Measurements from ENCODE around the gene AGPAT2.
"Not testable (repeated sequence)": the region's sequence is repeated elsewhere in the genome, so short reads cannot be mapped to it uniquely, and the experiment has no call there.

AGPAT2 gene

GRCh38 chr9:136643596-136644342 lies 43.5 kb downstream of the AGPAT2 start:
- DNase-seq: no peak

DNA sequence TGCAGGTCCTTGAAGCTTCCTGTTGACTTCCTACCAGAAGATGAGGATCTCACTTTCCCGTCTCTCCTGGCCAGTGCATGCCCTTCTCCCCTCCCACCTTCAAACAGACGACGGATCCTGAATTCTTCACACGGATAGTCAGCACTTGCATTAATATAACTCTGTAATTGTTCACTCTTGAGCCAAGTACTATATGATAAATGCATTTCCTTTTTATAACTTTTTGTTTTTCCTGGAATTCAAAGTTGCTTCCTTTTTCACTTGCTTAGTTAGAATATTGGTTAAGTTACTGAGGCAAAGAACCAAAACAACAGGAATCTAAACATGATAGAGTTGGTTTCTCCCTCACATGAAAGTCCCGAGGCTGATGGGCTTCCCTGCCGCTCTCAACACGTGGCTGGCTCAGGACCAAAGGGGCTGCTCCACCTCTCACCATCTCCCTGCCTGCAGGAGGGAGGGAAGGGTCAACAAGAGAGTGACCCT lies 44.8 kb downstream of the AGPAT2 start:
- DNase-seq: no peak

- DNase-seq: no peak
Observed at GRCh38 chr9:136640171-136641111, 46.8 kb downstream of the AGPAT2 start.

- no peak for DNase-seq
Observed at GRCh38 chr9:136634904-136635303, 52.4 kb downstream of the AGPAT2 start.

DNA sequence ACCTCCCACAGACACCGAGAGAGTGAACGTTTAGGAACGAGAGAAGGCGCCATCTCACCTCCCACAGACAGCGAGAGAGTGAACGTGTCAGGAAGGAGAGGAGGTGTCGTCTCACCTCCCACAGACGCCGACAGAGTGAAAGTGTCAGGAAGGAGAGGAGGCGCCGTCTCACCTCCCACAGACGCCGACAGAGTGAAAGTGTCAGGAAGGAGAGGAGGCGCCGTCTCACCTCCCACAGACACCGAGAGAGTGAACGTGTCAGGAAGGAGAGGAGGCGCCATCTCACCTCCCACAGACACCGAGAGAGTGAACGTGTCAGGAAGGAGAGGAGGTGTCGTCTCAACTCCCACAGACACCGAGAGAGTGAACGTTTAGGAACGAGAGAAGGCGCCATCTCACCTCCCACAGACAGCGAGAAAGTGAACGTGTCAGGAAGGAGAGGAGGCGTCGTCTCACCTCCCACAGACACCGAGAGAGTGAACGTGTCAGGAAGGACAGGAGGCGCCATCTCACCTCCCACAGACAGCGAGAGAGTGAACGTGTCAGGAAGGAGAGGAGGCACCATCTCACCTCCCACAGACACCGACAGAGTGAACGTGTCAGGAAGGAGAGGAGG lies 54.7 kb downstream of the AGPAT2 start:
- not testable (repeated sequence) for DNase-seq

DNA sequence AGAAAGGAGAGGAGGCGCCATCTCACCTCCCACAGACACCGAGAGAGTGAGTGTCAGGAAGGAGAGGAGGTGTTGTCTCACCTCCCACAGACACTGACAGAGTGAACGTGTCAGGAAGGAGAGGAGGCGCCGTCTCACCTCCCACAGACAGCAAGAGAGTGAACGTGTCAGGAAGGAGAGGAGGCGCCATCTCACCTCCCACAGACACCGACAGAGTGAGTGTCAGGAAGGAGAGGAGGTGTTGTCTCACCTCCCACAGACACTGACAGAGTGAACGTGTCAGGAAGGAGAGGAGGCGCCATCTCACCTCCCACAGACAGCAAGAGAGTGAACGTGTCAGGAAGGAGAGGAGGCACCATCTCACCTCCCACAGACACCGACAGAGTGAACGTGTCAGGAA lies 55.2 kb downstream of the AGPAT2 start:
- not testable (repeated sequence) for DNase-seq

GRCh38 chr9:136631038-136632000 lies 55.9 kb downstream of the AGPAT2 start:
- peak; percentile 22 to 85 for DNase-seq

GRCh38 chr9:136630662-136630992 lies 56.6 kb downstream of the AGPAT2 start:
- DNase-seq: no peak

DNA sequence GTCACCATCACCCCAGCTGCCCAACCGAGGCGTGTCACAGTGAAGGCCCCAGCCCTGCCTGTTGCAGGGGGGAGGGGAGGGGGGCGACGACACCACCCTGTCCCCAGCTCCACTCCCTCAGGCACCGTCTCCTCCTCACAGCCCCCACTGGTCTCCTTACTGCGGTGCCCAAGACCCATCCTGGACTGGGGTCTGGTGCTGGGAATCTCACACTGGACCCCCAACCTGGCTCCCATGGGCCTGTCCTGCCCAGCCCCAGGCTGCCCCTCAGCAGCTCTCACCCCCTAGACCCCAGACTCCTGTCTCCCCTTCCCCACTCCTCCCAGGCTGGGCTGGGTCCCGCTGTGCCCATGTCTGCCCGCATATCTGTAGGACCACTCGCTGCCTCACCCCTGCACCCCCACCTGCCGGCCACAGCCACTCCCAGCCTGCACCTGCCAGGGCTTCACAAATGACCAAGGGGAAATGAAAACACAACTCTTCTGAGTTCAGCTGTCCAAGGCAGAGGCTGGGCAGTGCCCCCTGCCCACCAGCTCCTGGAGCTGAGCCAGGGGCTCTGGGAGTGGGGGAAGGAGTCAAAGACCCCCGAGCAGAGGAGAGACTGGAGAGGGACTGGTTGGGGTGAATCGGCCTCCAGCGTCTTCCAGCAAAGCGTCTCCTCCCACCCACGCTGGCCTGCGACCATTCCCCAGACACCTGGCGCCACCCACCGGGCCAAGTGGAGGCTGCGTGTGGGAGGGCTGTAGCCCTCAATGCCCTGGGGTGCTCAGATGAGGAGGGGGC lies 57.2 kb downstream of the AGPAT2 start:
- peak in 1 of 2 experiments; percentile 80 for DNase-seq

DNA sequence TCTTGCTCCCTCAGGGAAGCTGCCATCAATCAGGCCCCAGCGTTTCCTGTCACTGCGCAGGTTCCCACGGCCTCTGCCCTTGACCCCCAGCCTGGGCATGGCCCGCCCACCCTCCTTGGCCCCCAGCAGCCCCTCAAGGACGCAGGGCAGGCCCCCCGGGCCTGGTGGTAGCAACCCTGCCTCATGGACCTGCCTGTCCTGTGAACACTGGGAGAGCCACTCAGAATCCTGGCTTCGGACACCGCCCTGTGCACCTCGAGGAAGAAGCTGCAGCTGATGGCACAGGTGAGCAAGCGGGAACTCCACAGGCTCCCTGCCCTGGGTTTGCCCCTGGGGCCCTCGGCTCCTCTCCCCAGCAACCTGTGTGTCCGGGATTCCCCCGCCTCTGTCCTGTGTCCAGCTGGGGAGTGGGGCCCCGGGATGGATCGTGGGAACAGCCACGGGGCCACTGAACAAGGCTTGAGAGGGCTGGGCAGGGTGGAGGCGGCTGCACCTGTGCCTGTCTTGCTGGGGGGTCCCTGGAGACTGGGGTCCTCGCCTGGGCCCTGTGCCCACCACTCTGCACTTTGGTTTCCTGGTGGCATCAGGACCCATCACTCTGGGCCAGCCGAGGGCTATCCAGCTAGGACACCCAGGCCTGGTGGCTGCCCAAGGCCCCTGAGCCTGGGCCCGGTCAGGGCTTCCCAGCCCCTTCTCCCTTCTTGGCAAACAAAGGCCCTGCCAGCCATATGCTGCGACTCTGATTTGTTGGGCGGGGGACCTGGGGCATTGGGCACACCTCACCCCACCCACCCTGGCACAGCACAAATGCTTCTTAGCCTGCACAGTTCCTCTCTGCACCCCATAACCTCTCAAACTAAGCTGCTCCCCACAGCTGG lies 58.0 kb downstream of the AGPAT2 start:
- no peak for DNase-seq

- no peak for DNase-seq
Observed at GRCh38 chr9:136628268-136628667, 59.0 kb downstream of the AGPAT2 start.

GRCh38 chr9:136627703-136628102 lies 59.6 kb downstream of the AGPAT2 start:
- no peak for DNase-seq

DNA sequence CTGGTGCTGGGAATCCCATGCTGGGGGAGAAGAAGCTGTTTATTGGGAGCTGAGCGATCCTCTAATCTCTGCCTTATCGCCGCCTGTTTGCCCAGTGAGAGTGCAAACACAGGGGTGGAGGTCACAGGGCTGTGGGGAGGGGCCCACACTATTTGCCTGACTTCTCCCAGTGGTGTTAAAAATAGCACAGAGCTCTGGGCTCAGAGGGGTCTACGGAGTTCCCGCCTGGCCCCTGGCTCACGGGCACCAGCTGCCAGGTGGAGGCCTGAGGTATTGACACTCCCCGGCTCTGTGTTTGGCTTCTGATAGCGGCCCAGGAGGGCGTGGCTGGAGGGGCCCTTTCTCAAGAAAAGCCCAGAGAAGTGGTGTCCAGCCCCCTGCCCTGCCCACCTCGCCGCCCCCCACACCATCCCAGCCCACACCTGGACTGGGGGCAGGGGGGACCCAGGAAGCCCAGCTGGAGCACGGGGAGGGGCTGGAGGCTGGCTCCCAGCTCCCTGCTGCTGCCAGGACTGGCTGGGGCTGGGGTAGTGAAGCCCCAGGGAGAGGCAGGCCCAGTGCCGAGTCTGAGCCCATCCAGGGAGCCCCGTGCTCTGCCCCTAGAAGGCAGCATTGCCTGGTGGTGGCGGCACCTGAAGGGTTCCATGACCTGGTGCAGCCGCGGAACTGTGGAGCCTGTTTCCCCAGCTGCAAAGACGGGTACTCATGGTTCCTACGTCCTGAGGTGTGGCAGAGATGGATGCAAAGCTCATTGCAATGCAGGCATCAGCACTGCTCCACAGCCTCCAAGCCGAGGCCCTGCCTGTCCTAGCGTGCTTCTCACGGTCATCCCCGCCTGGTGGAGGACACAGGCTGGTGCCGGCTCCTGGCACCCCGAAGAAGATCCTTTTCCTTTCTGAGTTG lies 60.3 kb downstream of the AGPAT2 start:
- DNase-seq: peak; percentile 27 to 68

DNA sequence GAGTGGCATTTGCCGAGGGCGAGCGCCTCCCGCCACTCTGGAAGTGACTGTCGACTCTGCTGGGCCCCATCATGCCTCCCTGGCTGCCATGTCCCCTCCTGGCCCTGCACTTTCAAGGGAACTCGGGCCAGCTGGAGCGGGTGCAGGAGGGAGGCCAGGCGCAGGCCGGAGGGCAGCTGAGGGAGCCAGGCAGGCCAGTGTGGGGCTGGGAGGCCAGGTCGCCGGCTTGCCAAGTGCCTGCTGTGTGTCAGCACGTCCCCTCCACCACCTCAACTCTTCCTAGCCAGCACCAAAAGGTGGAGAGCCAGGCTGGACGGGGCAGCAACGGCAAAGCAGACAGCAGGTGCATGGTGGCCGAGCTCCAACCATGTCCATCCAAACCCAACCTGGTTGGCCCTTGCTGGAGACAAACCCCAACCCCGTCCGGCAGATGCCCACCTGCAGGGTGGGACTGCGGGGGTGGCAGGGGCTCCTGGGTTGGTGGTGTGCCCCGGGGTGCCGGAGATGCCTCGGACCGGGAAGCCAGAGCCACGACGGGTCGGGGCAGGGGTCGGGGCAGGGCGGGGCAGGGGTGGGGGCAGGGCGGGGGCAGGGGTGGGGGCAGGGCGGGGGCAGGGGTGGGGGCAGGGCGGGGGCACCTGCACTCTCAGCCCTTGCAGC lies 61.1 kb downstream of the AGPAT2 start:
- DNase-seq: no peak

- peak; percentile 57 to 87 for DNase-seq
Observed at GRCh38 chr9:136625101-136626065, 61.9 kb downstream of the AGPAT2 start.

DNA sequence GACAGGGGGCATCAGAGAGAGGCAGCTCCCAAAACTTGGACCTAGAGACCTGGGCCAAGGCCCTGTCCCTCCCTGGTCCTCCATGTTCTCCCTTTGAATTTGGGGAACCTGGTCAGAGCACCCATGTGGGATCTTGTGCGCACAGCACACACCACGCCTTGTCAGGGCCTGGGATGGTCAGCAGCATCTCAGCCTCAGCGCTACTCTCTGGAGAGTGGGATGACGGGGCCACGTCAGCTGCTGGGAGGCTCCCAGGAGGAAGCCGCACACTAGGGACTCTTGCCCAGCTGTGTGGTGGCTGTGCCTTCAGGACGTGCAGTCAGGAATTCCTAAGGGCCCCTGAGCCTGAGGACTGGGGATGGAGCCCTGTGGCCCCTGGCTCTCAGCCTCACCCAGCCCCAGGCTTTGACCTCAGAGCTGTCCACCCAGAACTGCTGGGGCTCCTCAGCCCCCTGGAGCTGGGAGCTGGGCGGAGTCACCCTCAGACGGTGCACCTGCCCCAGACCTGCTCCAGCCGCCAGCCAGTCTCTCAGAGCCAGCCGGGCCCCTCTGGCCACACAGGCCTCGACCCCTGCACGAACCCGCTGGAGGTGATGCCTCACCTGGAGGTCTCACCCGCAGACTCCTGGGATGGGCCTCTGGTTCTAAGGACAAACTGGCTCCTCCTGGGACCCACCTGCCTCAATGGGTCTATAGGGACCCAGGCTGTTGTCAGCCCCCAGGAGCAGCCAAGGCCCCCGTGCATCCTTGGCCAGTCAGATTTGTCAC lies 62.9 kb downstream of the AGPAT2 start:
- peak in 1 of 2 experiments; percentile 38 for DNase-seq

DNA sequence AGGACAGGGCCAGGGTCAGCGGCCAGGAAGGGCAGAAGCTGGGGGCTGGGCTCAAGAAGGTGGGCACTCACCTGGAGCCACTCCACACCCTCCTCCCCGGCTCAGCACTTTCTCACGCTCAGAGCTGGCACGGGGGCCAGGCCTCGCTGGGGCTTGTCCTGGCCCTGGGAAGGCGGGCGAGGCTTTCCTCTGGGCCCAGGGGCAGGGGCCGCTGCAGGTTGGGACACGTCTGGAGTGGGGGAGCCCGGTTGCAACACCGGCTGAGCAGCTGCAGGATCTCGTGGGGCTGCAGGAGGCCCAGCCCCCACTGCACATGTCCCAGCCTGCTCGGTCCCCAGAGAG lies 63.4 kb downstream of the AGPAT2 start:
- DNase-seq: peak in 1 of 2 experiments; percentile 77
